Measurements from ENCODE around the gene PIK3R1. TPM values are rescaled to one million over a fixed set of nuclear protein-coding genes. Genes with fewer than 3 reads are reported as not detected.

Gene PIK3R1
- total RNA-seq, 1 experiment from 2014 or later, result 11.3 TPM

- H3K23me2 ChIP-seq (ENCODE audit: insufficient read length, low read depth, low read length, poor library complexity, severe bottlenecking), result no peaks in the 10 kb centered on the region
- H3K4me1 ChIP-seq (ENCODE audit: insufficient read depth, low read length), result no peaks in the 10 kb centered on the region
- no peak for DNase-seq
- H3K14ac ChIP-seq (ENCODE audit: insufficient read depth, low read length), result no peak overlapping the region
- no peak overlapping the region for H3K4me3 Mint-ChIP-seq
- no peak overlapping the region for H3K23ac ChIP-seq (ENCODE audit: insufficient read length, low read depth, low read length)
- H2BK120ac ChIP-seq (ENCODE audit: low read depth, low read length, poor library complexity, severe bottlenecking), result no peak overlapping the region
- no peaks in the 10 kb centered on the region; a peak in 1 of 4 replicates for H3K4me1 Mint-ChIP-seq
- H3K36me3 Mint-ChIP-seq (ENCODE audit: insufficient read depth in 1 of 3, low read depth in 3 of 3), result peaks cover 0 to under 1% (median 0%) of the 10 kb centered on the region in 3 experiments; a peak in 3 of 7 replicates
- no peak overlapping the region for H3K27ac Mint-ChIP-seq
- H3K79me2 ChIP-seq (ENCODE audit: insufficient read depth, low read length), result no peaks in the 10 kb centered on the region
- no peak overlapping the region for H2BK5ac ChIP-seq (ENCODE audit: insufficient read length, low read length)
- no peaks in the 10 kb centered on the region for H3K79me1 ChIP-seq (ENCODE audit: insufficient read depth, low read depth, low read length, poor library complexity, severe bottlenecking)
- whole genome bisulfite sequencing (ENCODE audit: extremely low coverage, insufficient read length, low lambda C conversion rate), result no CpG with 5 or more reads among the region's 6 CpGs
- no peaks in the 10 kb centered on the region for H4K20me1 ChIP-seq (ENCODE audit: control insufficient read depth, insufficient read depth, insufficient read length)
- no peak overlapping the region for H4K5ac ChIP-seq (ENCODE audit: insufficient read length, low read depth, low read length)
- TF ChIP-seq CTCF (conservative IDR thresholded peaks at IDR 0.05), result no peak
- H3K27ac ChIP-seq (ENCODE audit: insufficient read length, low read depth, low read length), result no peak overlapping the region
- H2AFZ ChIP-seq (ENCODE audit: low read length), result no peak overlapping the region
- no peaks in the 10 kb centered on the region for H3K9me3 ChIP-seq (ENCODE audit: control insufficient read depth, low read depth, low read length)
- H2BK20ac ChIP-seq (ENCODE audit: low read depth, low read length, poor library complexity, severe bottlenecking), result no peak overlapping the region
- no peak overlapping the region for H3K56ac ChIP-seq (ENCODE audit: insufficient read length, low read depth, low read length)
- H2BK12ac ChIP-seq (ENCODE audit: insufficient read length, low read depth, low read length), result no peak overlapping the region
- no peak overlapping the region for H3K4ac ChIP-seq (ENCODE audit: low read depth, low read length)
- H3K9ac ChIP-seq (ENCODE audit: extremely low read depth, insufficient read length, low read length), result no peak overlapping the region
- no peak overlapping the region for H2BK15ac ChIP-seq (ENCODE audit: low read depth, low read length)
- peaks cover 0 to 5% of the 10 kb centered on the region in 2 experiments; a peak in 3 of 5 replicates for H3K9me3 Mint-ChIP-seq
- no peak overlapping the region for H2AK5ac ChIP-seq (ENCODE audit: insufficient read length, low read length)
- H4K91ac ChIP-seq (ENCODE audit: insufficient read length, low read depth, low read length), result no peak overlapping the region
- no peak overlapping the region for H4K8ac ChIP-seq (replicated peaks; ENCODE audit: insufficient read length, low read depth, low read length)
- H3K4me2 ChIP-seq (ENCODE audit: insufficient read depth, insufficient read length, low read length), result no peak overlapping the region
- no peak overlapping the region for H3T11ph ChIP-seq (ENCODE audit: low read length)
- H3K27me3 Mint-ChIP-seq (ENCODE audit: low read depth), result no peaks in the 10 kb centered on the region; the same call in 1 of the 2 replicates
- no peak overlapping the region for H3K18ac ChIP-seq (ENCODE audit: insufficient read length, low read depth, low read length)
- H3K27me3 ChIP-seq (ENCODE audit: insufficient read depth, low read length), result no peaks in the 10 kb centered on the region
These were observed 103.6 kb downstream of the PIK3R1 start for GRCh38 chr5:68318955-68319705.

Measured in H9 (cell line).